Activated naive CD4-positive, alpha-beta T cell treated with anti-CD3 and anti-CD28 coated beads, Interleukin-2, amount 50 U/mL, for 16 hours (primary cell): ENCODE results near the gene SCMH1.
"Not testable (repeated sequence)": the region's sequence is repeated elsewhere in the genome, so short reads cannot be mapped to it uniquely, and the experiment has no call there.

Experiments
- DNase-seq: peaks from one replicate; pipeline ENCODE4 v3.0.0-alpha.2; 2020

SCMH1 gene

GRCh38 chr1:41246568-41246967 lies 4.5 kb upstream of the SCMH1 start:
- no peak for DNase-seq

DNA sequence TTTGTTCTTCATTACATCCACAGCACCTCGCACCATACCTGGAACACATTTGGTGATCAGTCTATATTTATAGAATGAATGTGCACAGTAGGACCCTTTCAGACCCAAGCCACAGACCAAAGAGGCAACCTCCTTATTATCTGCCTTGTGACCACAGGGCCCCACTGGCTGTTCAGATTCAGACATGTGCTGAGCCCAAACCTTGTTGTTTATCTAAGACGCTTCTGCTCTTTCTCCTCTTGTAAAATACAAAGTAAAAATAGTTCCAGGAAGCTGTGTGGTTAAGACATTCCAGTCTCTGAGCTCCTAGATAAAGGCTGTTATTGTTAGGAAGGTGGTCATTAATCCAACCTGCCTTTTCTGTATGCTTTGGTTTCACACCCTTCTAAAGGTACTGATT lies 3.6 kb upstream of the SCMH1 start:
- DNase-seq = no peak

DNA sequence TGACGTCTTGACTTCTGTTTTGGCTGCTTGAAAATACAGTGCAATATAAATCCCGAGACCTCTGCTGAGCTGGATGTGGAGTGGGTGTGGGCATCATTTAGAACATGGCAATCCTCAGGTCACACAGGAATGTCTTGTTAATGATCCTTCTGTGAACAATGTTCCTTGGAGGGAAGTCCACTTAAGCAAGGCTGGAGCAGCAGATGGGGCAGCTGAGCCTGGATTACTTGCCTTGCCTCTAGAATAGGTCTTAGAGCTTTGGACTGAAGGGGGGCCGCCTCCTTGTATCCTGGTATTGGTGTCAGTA lies 926 bp upstream of the SCMH1 start:
- no peak for DNase-seq

- peak; percentile 14 for DNase-seq
These were observed 404 bp upstream of the SCMH1 start for GRCh38 chr1:41242342-41243078.

DNA sequence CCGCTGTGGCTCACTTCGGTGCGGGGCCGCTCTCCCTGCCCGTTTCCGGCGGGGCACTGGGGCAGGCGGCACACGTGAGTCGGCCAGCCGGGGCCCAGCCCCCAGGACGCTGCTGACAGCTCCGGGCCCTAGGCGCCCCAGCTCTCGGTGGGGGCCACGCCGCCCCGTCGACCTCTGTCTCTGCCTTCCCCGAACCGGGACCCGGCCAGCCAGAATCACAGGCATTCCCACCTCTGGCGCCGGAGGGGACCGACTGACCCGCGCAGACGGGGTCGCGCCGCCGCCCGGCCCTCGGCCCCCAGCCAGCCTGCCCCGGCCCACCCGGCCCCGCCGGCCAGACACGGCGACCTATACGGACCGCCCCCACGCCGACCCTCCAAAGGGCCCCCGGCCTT lies 755 bp downstream of the SCMH1 start:
- peak; percentile 34 for DNase-seq

- no peak for DNase-seq
These were observed 1.2 kb downstream of the SCMH1 start for GRCh38 chr1:41240781-41241353.

GRCh38 chr1:41239988-41240610 lies 2.0 kb downstream of the SCMH1 start:
- DNase-seq = no peak

GRCh38 chr1:41238311-41238988 lies 3.7 kb downstream of the SCMH1 start:
- no peak for DNase-seq

DNA sequence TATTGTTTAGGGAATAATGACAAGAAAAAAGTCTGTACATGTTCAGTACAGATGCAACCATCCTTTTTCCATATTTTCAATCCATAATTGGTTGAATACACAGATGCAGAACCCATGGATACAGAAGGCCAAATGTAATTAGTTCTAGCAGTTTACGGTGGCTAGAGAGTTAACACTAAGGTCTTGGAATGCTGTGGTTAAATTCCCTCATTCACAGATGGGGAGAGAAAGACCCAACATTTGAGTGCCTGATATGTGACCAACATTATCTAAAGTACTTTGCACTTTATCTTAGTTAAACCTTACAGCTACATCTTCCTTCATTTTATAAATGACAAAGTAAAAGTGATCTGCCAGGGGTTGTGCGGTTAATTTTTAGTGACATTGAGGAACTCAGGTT lies 5.3 kb downstream of the SCMH1 start:
- no peak for DNase-seq

DNA sequence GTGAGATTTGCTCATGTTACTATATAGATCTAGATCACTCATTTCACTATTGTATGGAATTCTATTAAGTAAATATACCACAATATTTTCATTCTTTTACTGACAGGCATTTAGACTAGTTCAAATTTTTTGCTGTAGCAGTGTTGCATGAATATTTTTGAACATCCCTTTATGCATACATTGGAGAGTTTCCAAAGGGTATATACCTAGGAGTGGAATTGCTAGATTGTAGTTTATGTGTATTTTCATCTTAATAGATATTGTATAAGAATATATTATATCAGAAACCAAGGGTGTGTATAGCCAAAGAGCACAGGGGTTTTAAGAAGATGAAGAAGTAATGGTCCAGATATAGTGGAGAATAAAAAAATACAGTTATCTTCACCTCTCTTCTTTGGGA lies 6.2 kb downstream of the SCMH1 start:
- DNase-seq = no peak

DNA sequence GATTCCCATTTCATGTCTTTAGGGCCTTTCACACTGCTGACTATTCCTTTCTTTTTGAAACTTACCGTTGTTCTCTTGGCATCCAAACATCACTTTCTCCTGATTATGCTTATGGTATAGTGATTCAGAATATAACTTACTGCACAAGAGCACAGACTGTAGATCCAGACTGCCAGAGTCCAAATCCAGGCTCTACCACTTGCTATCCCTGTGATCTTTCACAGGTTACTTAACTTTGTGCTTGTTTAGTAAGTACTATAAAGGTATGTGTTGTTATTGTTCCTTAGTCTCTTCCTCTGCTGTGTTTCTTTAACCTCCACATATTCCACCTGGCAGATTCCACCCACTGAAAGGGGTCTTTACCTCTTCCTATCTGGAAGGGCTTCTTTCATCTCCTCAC lies 8.4 kb downstream of the SCMH1 start:
- DNase-seq = no peak

GRCh38 chr1:41232305-41232704 lies 9.8 kb downstream of the SCMH1 start:
- DNase-seq = no peak

DNA sequence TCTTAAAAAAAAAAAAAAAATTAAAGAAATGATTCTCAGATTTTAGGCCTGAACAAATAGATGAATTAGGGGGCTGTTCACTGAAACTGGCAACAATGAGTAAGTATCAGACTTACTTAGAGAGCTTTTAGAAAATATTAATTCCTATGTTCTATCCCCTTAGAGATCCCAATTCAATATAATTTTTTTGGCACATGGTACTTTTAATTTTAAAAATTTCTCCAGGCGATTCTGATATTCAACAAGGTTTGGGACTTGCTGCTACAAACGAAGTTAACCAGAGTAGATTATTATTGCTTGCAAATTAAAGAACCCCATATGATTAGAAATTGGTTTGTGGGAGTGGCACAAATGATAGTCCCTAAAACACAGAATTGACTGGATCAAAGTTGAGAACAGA lies 11.4 kb downstream of the SCMH1 start:
- no peak for DNase-seq

DNA sequence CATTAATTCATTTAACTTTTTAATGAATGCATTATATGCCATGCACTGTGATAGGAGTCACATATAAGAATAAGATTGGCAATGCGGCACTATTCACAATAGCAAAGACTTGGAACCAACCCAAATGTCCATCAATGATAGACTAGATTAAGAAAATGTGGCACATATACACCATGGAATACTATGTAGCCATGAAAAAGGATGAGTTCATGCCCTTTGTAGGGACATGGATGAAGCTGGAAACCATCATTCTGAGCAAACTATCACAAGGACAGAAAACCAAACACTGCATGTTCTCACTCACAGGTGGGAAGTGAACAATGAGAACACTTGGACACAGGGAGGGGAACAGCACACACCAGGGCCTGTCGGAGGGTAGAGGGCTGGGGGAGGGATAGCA lies 12.9 kb downstream of the SCMH1 start:
- DNase-seq = not testable (repeated sequence)

DNA sequence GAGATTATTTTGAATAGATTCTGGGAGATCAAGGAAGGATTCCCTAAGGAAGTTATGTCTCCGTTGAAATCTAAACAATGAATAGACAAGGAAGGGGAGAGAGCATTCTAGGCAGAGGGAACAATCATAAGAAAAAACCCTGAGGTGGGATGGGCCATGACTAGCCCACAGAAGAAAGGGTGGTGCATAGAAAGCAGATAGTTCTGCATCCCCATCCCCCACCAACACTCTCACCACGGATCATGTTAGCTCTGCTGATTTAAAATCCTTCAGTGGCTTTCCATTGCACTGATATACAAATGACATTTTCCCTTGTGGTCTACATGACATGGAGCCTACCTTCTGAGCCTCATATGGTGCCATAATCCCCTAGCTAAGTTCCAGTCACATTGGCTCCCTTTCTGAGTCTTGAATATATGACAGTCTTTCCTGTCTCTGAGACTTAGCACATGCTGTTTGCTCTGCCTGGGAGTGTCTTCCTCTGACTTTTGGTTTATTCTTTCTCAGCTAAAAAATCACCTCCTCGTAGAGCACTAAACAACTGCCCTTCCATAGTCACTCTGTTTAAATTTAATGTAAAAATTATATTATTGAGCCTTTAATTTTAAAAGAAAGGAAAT lies 15.2 kb downstream of the SCMH1 start:
- no peak for DNase-seq

GRCh38 chr1:41225495-41225894 lies 16.6 kb downstream of the SCMH1 start:
- no peak for DNase-seq

GRCh38 chr1:41222496-41222895 lies 19.6 kb downstream of the SCMH1 start:
- DNase-seq = no peak

DNA sequence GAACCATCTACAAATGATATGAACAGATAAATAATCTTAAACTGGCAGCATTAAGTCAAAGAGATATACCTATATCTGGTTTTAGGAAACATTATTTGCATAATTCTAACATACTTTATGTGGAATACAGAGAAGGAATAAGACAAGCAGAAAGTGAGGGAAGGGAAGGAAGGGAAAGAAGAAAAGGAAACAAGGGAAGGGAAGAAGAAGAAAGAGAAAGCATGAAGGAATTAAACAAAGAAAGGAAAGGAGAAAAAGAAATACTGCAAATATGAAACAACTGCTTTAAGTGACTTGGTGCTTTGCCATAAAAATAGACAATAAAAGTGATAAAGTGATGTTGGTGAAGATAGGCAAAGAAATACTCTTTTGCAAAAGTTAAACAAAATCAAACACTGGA lies 20.1 kb downstream of the SCMH1 start:
- no peak for DNase-seq

DNA sequence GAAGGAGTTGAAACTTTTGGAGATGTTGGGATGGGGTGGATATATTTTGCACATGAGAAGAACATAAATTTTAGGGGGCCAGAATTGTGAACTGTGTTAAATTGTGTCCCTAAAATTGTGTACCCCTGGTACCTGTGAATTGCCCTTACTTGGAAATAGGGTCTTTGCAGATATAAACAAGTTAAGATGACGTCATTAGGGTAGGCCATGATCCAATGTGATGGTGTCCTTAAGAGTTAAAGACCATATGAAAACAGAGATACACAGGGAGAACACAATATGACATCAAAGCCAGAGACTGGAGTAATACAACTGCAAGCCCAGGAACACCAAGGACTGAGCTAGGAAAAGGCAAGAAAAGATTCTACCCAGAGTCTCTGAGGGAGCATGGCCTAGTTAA lies 24.0 kb downstream of the SCMH1 start:
- DNase-seq = no peak

DNA sequence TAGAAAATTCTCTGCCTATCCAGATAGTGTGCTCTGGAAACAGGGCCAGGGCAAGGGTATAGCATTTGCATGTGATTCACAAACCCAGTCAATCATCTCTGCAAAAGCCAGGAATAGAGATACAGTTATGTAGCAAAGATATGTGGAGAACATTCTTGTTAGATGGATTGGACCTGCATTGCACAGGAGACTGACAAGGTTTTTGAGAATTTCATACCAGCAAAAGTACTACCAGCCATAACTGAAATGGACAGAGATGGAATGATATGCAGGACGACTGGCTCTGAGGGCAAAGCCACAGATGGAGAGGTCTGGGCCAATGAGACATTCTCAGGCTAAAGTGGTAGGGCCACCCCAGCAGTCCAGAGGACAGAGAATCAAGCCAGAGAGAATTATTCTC lies 24.7 kb downstream of the SCMH1 start:
- DNase-seq = no peak

- no peak for DNase-seq
These were observed 26.5 kb downstream of the SCMH1 start for GRCh38 chr1:41215623-41216022.

DNA sequence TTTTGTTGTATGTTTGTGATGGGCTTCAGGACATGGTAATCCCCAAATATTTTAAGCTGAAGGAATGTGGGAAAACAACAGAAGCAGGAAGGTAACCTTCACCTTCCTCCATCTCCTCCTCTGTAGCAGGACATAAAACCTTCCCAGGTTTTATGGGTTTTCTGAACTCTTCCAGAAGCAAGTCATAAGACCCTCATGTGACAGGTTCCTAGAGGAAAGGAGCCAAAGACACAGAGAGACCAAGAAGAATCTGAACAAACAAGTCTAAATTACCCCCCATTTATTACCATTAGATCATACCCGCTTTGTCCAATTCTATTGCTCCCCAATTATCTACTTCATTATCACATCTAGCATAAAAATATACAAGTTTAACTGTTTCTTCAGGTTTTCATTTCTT lies 28.8 kb downstream of the SCMH1 start:
- DNase-seq = no peak

GRCh38 chr1:41211608-41212007 lies 30.5 kb downstream of the SCMH1 start:
- not testable (repeated sequence) for DNase-seq

DNA sequence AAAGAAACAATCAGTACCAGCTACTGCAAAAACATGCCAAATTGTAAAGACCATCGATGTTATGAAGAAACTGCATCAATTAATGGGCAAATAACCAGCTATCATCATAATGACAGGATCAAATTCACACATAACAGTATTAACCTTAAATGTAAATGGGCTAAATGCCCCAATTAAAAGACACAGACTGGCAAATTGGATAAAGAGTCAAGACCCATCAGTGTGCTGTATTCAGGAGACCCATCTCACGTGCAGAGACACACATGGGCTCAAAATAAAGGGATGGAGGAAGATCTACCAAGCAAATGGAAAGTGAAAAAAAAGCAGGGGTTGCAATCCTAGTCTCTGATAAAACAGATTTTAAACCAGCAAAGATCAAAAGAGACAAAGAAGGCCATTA lies 35.1 kb downstream of the SCMH1 start:
- DNase-seq = not testable (repeated sequence)
